ENCODE results near the gene ADAMTS6.

Gene ADAMTS6

DNA sequence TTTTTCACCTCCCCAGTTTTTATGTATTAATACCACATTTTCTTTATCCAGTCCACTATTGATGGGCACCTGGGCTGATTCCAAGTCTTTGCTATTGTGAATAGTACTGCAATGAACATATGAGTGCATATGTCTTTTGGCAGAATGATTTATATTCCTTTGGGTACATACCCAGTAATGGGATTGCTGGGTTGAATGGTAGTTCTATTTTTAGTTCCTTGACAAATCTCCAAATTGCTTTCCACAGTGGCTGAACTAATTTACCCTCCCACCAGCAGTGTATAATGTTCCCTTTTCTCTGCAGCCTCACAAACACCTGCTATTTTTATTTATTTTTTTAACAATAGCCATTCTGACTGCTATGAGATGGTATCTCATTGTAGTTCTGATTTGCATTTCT is 340.2 kb downstream of the ADAMTS6 start:
- no peak for DNase-seq (ENCODE audit: low read depth)

DNA sequence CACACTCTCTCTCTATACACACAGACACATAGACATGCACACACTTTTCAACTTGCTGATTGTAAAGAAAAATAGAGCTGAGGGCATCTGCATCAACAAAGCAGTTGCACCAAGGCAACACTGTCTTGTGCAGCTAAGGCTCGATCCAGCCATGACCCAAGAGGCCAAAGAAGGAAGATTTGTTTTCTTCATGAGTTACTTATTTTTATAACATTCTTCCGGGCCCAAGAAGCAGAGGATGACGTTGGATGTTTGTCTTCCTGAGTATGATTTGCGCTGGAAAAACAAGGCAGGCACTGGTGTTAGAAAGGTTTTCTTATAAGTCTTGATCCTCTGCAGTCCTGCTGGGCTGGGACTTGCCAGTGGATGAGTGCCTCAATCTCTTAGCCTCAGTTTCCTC is 344.1 kb downstream of the ADAMTS6 start:
- no peak for DNase-seq (ENCODE audit: low read depth)

DNA sequence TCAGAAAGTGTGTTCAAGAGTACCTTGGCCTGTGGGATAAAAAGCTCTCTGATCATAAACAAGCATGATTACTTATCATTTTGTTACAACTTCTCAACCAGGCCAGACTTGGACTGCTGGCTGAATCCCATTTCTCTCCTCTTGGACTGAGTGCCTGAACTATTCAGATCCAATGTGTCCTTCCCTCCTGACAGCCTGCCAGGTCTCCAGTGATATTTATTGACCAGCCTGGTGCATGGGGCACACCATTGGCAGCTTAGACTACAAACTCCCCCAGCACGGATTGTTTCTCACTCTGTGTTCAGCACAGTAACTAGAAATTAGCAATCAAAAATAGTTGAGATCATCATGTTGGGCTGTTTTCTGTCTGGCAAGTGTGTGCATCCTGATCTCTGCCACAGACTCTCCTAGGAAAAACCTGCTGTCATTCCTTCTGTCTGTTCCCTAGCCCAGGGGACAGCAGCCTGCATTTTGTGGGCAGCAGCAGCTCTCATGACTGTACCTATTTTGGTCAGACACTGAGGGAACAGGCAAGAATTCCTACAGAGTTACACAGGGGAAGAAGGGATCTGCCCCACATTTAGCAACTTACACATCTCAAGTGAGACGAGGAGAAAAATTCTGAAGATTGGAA is 348.1 kb downstream of the ADAMTS6 start:
- no peak for DNase-seq (ENCODE audit: low read depth)

DNA sequence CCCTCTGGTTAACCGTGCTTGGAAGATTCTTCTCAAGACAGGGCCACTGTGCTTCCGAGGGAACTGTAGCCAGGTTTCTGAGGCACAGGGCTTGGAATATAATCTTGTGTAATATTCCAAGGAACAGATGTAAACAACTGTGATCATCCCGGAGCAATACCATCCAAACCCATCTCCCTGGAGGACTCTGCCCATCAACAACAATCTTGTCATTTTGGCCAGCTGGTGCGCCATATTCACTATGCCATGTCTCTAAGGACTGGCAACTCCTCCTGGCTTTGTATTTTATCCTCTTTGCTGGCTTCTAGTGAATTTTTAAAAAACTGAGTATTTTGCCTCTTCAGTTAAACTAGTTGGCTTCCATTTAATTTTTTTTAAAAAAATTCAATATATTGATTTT is 349.3 kb downstream of the ADAMTS6 start:
- no peak for DNase-seq (ENCODE audit: low read depth)

DNA sequence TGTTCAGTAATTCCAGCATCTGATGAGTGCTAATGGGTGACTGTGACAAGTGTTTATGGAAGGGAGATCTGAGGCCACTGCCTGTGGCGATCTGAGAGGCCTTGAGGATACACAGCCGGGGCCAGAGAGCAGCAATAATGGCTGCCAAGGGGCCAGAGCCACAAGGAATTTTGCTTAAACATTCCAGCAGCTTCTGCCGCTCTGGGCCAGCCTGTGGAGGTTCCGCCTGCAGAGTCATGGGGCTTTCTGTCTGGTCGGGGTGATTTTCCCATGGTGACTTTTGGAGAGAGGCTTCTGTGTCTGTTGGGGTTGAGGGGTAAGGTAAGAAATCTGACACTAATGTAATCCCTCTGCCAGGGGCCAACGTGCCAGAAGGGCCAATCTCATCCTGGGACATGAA is 353.5 kb downstream of the ADAMTS6 start:
- DNase-seq (ENCODE audit: low read depth), result no peak

DNA sequence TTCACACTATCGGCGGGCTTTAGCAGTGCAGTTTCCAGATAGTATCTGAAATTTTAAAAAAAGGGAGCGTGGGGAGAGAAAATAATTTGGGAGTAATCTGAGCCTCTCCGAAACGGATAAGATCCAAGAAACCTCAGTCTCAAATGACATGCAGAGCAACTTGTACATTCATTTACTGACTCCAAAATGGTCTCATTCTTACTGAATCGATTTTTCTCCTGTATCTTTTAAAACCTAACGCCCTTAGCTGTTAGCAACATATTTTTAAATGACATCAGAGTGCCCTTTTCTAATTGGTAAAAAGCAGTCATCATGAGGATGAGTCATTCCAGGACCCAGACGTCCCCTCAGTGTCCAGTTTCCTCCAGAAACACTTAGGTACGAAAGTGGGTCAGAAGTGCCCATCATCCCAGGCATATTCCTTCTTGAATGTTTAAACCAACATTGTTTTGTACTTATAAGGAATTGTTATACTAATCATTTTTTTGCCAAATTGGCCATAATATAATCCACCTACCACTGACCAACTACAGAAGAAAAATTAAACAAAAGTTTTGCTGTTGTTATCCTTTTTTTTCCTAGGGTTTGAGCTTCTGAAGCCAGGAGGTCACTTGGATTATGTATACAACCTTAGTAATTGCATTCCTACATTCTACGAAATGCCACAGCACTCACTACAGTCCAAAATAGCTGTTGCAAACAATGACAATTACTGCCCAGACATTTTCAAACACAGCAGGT is 354.4 kb downstream of the ADAMTS6 start:
- DNase-seq (ENCODE audit: low read depth), result no peak

DNA sequence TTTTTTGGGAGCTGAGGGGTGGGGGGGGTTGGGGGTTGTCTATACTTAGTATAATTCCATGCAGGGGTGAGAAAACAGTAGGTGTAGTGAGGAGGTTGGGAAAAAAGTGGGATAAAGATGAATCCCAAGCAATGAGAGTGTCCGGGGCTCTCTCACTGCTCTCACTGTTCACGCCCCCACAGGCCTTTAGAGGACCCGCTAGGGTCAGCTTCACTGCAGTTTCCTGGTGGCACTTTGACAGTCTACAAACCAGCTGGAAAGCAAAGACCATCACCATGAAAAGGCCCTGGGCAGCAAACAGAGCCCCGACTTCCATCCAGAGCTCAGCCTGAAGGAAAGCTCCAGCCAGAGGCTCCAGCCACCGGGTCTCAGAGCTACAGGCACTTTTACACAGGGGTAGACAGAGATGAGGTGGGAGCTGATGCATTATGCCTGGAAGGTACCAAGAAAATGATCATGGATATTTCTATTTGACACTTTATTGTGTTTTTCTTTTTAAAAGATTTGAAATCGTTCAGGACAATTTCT is 355.1 kb downstream of the ADAMTS6 start:
- DNase-seq (ENCODE audit: low read depth), result no peak

DNA sequence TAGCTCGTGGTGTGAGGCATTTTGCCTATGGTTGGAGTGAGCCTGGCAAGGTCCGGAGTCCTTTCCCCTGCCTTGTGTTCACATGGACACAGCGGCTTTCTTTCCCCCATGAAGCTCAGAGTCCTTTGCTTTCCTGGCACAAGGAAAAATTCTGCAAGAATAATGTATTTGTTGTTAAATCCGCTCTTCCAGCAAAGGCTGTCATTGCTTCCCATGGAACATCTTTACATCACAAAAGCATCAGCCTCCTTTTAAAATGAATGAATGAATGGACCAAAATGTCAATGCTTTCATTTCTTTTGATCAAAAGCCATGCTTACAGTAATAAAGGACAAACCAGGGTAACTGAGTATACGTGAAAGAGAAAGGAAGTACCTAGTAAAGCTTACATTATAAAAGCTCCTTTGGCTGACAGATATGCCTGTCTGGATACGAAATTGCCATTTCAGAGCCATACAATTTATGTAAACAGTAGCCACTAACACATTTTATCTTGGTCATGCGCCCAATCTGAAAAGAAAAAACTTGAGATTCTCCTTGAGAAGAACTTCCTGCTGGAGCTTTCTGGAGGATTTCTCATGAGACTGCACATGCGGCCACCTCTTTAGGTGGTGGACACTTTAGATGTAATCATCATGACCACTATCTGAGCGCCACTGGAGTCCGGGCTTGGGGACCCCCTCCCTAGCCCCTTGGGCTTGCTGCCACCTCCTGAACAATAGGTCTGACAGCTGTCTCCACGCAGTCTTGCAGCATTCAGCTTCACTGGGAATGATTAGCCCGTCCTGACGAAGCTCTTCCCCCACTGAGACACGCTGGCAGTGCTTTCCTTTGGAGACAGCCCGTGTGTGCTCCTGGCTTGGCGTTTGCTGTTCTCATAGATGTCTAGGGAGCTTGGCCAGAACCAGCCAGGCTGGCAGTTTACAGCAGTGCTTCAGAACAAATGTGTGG is 355.9 kb downstream of the ADAMTS6 start:
- no peak for DNase-seq (ENCODE audit: low read depth)

DNA sequence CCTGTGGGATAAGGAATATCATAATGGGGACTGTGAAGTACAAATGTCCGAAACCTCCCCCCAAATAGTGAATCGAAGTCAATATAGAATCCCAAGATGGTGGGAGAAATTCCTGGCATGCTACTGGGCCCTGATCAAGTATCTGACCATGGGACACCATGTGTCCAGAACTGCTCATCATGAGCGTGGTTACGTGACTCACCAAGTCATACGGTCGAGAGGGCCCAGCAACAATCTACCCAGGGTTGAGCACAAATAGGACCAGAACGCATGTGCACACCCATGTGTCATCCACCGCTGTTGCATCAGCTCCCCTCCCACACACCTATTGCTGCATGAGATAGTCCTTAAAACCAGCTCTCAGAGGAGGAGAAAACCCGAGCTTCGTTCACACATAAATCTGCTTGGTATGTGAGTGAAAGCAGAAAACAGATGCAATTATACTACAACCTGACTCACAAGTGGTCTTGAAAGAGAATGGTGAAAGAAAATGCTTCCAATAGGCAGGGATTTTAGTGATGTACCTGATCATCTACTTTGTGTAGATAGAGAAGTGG is 359.8 kb downstream of the ADAMTS6 start:
- no peak for DNase-seq (ENCODE audit: low read depth)

DNA sequence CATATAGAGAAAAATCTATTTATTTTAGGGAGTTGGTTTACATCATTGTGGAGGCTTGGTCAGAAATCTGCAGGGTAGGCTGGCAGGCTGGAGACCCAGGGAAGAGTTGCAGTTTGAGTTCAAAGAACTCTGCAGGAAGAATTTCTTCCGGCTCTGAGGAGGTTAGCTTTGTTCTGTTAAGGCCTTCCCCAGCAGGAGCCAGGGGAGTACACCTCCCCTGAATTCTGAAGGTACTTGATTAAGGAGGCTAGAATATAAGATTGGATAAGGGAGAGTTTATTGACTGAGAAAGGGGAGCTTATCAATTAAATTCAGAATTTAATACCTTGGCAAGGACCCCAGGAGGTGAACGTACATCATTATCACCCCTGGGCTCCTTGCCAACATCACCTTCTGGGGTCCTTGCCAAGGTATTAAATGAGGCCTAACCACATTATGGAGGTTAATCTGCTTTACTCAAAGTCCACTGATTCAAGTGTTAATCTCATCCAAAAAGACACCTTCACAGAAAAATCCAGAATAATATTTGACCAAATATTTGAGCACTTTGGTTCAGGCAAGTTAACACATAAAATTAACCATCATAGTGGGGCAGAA is 361.3 kb downstream of the ADAMTS6 start:
- no peak for DNase-seq (ENCODE audit: low read depth)

DNA sequence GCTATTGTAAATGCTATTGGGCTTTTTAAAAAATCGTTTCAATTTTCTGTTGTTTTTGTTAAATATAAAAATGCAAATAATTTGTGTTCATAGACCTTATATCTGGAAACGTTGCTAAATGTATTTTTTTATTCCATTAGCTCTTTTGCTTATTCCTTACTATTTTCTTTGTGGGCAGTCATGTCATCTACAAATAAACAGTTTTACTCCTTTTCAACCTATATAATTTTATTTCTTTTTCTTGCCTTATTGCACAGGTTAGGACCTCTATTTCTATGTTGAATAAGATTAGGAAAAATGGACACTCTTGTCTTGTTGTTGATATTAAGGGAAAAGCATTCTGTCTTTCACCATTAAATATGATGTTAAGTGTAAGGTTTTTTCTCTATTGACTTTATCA is 364.2 kb downstream of the ADAMTS6 start:
- DNase-seq (ENCODE audit: low read depth), result no peak

DNA sequence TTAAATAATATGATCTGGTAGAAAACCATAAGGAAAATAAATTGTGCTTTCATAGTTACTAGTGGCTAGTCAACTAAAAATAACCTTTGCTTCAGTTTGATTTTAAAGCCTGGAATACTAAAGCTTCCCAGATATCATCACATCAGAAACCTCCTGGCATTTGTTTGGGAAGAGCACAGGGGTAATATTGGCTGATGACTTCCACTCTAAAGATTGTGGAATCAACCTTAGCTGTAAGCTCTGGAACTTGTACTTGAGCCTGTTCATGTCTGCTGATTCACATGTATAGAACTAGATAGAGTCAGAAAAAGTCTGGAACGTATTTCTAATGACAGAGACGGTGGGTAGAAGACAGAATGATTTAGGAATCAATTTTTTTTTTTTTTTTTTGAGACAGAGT is 367.9 kb downstream of the ADAMTS6 start:
- no peak for DNase-seq (ENCODE audit: low read depth)

DNA sequence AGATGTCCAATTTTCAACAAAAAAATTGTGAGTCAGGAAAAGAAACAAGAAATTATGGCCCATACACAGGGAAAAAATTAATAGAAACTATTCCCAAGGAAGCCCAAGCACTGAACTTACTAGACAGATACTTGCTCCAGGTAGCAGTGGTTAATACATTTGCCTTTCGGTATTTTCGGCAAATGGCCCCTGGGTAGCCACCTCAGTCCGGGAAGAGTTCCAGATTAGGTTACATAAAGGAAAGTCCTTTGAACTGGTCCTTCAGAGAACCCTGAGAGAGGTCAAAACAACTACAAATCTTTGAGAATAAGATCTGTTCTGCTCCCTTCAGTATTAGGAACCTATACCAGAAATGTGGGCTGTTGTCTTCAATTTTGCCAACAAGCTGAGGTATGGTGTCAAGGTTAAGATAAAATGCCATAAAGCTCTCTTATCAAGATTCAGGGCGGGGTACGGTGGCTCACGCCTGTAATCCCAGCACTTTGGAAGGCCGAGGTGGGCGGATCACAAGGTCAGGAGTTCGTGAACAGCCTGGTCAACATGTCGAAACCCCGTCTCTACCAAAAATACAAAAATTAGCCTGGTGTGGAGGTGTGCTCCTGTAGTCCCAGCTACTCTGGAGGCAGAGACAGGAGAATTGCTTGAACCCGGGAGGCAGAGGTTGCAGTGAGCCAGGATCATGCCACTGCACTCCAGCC is 369.6 kb downstream of the ADAMTS6 start:
- DNase-seq (ENCODE audit: low read depth), result no peak

DNA sequence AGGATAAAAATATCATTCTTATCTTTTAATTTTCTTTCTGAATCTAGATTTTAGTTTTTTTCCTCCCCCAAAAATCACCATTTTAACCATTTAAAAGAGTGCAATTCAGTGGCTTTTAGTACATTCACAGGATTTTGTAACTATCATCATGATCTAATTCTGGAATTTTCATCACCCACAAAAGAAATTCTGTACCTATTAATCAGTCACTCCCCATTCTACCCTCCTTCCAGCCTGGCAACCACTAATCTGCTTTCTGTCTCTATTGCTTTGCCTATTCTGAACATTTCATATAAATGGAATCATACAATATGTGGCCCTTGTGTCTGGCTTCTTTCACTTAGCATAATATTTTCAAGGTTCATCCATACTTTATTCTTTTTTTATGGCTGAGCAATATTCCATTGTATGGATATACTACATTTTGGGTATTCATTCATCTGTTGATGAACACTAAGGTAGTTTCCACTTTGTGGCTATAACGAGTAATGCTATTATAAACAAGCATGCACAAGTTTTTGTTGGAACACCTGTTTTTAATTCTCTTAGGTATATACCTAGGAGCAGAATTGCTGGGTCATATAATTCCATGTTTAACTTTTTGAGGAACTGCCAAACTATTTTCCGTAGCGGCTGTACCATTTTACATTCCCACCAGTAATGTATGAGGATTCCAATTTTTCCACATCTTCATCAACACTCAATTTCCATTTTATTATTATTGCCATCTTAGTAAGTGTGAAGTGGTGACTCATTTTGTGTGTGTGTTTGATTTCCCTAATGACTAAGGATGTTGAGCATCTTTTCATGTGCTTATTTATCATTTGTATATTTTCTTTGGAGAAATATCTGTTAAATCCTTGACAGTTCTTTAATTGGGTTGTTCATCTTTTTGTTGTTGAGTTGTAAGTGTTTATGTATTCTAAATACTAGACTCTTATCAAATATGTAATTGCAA is 372.7 kb downstream of the ADAMTS6 start:
- no peak for DNase-seq (ENCODE audit: low read depth)

DNA sequence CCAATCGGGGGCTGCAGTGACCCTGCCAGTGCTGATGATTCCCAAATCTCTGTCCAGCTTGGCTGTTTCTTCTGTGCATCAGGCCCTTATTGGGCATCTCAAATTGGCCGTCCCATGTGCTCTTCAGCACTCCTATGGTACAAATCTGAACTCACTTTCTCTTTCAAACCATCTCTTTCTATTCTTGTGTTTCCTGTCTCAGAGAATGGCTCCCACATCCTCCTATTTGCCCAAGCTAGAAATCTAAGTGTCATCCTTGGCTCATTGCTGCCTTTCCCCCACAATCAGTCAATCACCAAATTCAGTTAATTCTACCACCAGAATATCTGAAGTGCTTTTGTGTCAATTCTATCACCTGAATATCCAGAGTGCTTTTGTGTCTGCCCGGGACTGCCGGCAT is 376.4 kb downstream of the ADAMTS6 start:
- DNase-seq (ENCODE audit: low read depth), result no peak

DNA sequence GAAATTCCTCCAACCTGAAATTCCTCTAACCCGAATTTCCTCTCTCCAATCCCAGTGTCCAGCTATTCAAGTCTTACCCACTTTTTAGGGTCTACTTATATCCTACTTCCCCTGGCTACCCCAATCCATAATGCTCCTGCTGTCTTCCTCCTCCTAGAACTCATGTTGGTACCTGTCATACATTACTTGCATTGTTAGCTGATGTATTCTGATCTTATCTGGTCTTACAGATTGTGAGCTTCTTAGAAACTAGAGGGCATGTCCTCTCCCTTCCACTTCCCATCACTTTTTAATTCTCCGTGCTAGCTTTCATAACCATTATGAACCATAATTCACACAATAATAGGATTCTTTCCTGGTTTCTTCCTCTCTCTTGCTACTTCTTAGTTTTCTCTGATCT is 376.9 kb downstream of the ADAMTS6 start:
- no peak for DNase-seq (ENCODE audit: low read depth)

DNA sequence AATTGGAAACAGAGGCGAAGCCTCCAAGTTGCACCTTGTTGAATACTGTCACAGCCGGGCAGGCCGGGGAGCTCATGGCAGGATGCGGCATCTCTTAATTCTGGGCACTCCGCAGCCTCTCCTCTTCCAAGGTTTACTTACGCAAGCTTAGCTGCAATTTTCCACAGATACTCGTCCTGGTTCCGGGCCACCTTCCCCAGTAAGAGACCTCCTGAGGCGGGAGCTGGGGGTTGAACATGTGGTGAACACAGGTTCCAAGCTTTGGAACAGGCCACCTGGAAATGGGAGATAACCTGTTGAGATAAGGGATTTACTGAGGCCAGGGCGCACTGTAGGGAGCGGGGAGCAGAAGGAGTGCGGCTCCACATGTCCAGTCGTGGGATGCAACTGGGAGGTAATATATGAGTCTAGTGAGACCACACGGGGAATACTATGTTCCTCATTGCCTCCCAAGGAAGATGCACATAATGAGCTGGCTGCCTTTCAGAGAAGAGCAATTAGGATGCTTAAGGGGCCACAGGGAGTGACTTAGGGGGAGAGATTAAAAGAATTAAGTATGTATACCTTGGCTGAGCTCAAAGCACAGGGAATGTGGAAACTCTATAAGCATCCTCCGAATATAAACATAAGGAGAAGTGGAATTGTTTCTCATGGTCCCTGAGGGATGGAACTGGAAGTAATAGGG is 377.8 kb downstream of the ADAMTS6 start:
- no peak for DNase-seq (ENCODE audit: low read depth)

DNA sequence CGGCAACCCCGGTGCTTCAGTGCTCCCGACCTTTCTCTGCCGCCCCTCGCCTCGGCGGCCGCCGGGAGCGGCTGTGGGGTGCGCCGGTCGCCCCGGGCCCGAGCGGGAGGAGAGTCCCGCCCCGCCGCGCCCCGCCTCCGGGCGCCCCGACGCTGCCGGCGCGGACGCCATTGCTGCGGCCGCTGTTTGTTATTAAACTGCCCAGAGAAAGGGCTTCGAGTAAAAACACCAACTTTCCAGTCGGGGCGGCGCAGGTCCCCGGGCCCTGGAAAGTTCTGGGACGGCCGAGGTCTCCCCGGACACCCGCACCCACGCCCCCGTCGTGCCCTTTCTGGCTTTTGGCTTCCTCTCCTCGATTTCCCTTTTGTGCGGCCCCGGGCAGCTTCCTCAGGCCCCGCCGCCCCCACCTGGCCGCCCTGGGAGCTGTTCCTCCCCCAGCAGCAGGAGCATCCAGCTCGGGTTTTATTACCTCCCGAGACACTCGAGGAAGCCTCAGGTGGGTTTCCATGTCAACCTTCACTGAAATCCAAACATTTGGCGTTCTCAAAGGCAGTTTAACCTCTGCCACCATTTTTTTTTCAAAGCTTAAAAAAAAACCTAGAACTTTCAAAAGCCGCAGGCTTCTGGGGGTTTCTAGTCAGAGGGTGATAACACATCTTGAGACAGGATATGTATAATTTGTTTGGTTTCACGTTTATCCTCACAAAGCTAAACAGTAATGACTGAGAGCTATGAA is 378.6 kb downstream of the ADAMTS6 start:
- DNase-seq (ENCODE audit: low read depth), result peak; percentile 17
